ENCODE results near the gene VAC14.

DNA sequence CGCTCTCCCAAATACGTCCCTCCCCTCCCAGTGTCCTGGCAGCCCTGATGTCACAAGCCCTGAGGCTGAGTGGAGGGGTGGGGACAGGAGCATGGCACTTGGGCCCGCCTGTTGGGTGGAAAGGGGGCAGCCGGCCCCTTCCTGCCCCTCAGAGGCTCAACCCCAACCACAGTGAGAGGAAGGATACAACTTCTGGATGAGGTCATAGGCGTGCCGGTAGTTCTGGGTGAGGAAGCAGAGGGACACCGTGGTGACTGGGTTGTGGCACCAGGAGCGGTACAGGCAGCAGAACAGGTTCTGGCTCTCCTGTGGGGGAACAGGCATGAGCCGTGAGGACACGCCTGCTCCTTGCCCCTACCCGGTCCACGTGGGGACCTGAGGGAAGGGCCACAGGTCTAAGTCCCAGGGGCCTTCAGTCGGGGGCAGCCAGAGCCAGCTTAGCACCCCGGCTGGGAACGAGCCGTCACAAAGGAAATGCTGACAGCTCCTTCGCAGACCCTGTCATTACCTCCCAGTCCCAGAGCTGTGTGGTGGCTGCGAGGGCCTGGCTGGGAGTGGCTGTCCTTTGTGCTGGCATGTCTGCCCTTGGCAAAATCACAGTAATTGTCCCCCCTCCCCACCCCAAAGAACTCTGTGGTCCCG lies 103.9 kb downstream of the VAC14 start:
- TF ChIP-seq, protein P1, sequence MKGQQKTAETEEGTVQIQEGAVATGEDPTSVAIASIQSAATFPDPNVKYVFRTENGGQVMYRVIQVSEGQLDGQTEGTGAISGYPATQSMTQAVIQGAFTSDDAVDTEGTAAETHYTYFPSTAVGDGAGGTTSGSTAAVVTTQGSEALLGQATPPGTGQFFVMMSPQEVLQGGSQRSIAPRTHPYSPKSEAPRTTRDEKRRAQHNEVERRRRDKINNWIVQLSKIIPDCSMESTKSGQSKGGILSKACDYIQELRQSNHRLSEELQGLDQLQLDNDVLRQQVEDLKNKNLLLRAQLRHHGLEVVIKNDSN (IDR thresholded peaks at IDR 0.05; ENCODE audit: borderline replicate concordance, low read depth): no peak
- TF ChIP-seq JUND (IDR thresholded peaks at IDR 0.05): no peak
- TF ChIP-seq, protein P2, sequence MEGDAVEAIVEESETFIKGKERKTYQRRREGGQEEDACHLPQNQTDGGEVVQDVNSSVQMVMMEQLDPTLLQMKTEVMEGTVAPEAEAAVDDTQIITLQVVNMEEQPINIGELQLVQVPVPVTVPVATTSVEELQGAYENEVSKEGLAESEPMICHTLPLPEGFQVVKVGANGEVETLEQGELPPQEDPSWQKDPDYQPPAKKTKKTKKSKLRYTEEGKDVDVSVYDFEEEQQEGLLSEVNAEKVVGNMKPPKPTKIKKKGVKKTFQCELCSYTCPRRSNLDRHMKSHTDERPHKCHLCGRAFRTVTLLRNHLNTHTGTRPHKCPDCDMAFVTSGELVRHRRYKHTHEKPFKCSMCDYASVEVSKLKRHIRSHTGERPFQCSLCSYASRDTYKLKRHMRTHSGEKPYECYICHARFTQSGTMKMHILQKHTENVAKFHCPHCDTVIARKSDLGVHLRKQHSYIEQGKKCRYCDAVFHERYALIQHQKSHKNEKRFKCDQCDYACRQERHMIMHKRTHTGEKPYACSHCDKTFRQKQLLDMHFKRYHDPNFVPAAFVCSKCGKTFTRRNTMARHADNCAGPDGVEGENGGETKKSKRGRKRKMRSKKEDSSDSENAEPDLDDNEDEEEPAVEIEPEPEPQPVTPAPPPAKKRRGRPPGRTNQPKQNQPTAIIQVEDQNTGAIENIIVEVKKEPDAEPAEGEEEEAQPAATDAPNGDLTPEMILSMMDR (IDR thresholded peaks at IDR 0.05): no peak
- TF ChIP-seq, protein P3, sequence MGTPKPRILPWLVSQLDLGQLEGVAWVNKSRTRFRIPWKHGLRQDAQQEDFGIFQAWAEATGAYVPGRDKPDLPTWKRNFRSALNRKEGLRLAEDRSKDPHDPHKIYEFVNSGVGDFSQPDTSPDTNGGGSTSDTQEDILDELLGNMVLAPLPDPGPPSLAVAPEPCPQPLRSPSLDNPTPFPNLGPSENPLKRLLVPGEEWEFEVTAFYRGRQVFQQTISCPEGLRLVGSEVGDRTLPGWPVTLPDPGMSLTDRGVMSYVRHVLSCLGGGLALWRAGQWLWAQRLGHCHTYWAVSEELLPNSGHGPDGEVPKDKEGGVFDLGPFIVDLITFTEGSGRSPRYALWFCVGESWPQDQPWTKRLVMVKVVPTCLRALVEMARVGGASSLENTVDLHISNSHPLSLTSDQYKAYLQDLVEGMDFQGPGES (IDR thresholded peaks at IDR 0.05; ENCODE audit: low read depth, low read length): no peak
- TF ChIP-seq TAF1 (IDR thresholded peaks at IDR 0.05; ENCODE audit: borderline replicate concordance, low read depth, low read length): no peak
- no peak for TF ChIP-seq EP300 (IDR thresholded peaks at IDR 0.05; ENCODE audit: borderline replicate concordance in 1 of 2, low read depth in 1 of 2, low read length in 1 of 2)
- TF ChIP-seq, protein P4, sequence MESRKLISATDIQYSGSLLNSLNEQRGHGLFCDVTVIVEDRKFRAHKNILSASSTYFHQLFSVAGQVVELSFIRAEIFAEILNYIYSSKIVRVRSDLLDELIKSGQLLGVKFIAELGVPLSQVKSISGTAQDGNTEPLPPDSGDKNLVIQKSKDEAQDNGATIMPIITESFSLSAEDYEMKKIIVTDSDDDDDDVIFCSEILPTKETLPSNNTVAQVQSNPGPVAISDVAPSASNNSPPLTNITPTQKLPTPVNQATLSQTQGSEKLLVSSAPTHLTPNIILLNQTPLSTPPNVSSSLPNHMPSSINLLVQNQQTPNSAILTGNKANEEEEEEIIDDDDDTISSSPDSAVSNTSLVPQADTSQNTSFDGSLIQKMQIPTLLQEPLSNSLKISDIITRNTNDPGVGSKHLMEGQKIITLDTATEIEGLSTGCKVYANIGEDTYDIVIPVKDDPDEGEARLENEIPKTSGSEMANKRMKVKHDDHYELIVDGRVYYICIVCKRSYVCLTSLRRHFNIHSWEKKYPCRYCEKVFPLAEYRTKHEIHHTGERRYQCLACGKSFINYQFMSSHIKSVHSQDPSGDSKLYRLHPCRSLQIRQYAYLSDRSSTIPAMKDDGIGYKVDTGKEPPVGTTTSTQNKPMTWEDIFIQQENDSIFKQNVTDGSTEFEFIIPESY (IDR thresholded peaks at IDR 0.05; ENCODE audit: borderline replicate concordance, low read depth): no peak
- TF ChIP-seq FOXM1 (IDR thresholded peaks at IDR 0.05; ENCODE audit: low read depth): no peak

Data from SK-N-SH (cell line).